ENCODE measurements around the gene TTYH3. TPM values are rescaled to one million over a fixed set of nuclear protein-coding genes. Genes with fewer than 3 reads are reported as not detected.

The TTYH3 gene
- total RNA-seq, 1 experiment from 2014 or later = 122 TPM

GRCh38 chr7:2610466-2610865, 21.3 kb upstream of the TTYH3 start:
- no peak overlapping the region for H3K9ac ChIP-seq (ENCODE audit: extremely low read depth, insufficient read length, low read length)

More at GRCh38 chr7:2610466-2610865, 21.3 kb upstream of the TTYH3 start:
- Mint-ChIP-seq H3K27me3 (ENCODE audit: low read depth) (peaks cover 1% of the 10 kb centered on the region; the same call in 1 of the 2 replicates), H3K4me1 (peaks cover 26 to 34% of the 10 kb centered on the region in 2 experiments), H3K4me3 (no peak overlapping the region), H3K9me3 (no peaks in the 10 kb centered on the region), H3K36me3 (ENCODE audit: insufficient read depth in 1 of 3, low read depth in 3 of 3) (no peaks in the 10 kb centered on the region; a peak in 1 of 7 replicates), H3K27ac (peak overlapping the region; percentile 7 to 41 (median 33); a peak in 3 of 7 replicates)
- Histone ChIP-seq H3K14ac (ENCODE audit: insufficient read depth, low read length) (no peak overlapping the region), H2BK15ac (ENCODE audit: low read depth, low read length) (no peak overlapping the region), H2AK5ac (ENCODE audit: insufficient read length, low read length) (no peak overlapping the region), H3K4me1 (ENCODE audit: insufficient read depth, low read length) (peaks cover 2% of the 10 kb centered on the region; the same call in 1 of the 2 replicates), H3T11ph (ENCODE audit: low read length) (no peak overlapping the region), H3K27ac (ENCODE audit: insufficient read length, low read depth, low read length) (no peak overlapping the region), H3K23ac (ENCODE audit: insufficient read length, low read depth, low read length) (no peak overlapping the region), H4K8ac (replicated peaks; ENCODE audit: insufficient read length, low read depth, low read length) (no peak overlapping the region), H3K79me1 (ENCODE audit: insufficient read depth, low read depth, low read length, poor library complexity, severe bottlenecking) (no peaks in the 10 kb centered on the region), H2BK120ac (ENCODE audit: low read depth, low read length, poor library complexity, severe bottlenecking) (no peak overlapping the region), H3K23me2 (ENCODE audit: insufficient read length, low read depth, low read length, poor library complexity, severe bottlenecking) (no peaks in the 10 kb centered on the region), H3K18ac (ENCODE audit: insufficient read length, low read depth, low read length) (no peak overlapping the region), H2BK12ac (ENCODE audit: insufficient read length, low read depth, low read length) (no peak overlapping the region), H3K27me3 (ENCODE audit: insufficient read depth, low read length) (no peaks in the 10 kb centered on the region), H3K79me2 (ENCODE audit: insufficient read depth, low read length) (no peaks in the 10 kb centered on the region), H3K4ac (ENCODE audit: low read depth, low read length) (no peak overlapping the region), H4K20me1 (ENCODE audit: control insufficient read depth, insufficient read depth, insufficient read length) (peaks cover 2% of the 10 kb centered on the region), H2BK5ac (ENCODE audit: insufficient read length, low read length) (no peak overlapping the region), H4K91ac (ENCODE audit: insufficient read length, low read depth, low read length) (no peak overlapping the region), H3K9me3 (ENCODE audit: control insufficient read depth, low read depth, low read length) (no peaks in the 10 kb centered on the region), H2BK20ac (ENCODE audit: low read depth, low read length, poor library complexity, severe bottlenecking) (no peak overlapping the region), H4K5ac (ENCODE audit: insufficient read length, low read depth, low read length) (no peak overlapping the region), H3K4me2 (ENCODE audit: insufficient read depth, insufficient read length, low read length) (no peak overlapping the region), H2AFZ (ENCODE audit: low read length) (no peak overlapping the region), H3K56ac (ENCODE audit: insufficient read length, low read depth, low read length) (no peak overlapping the region)
- TF ChIP-seq CTCF (conservative IDR thresholded peaks at IDR 0.05) = no peak
- DNase-seq = peak; percentile 21
- no CpG with 5 or more reads among the region's 14 CpGs for WGBS (ENCODE audit: extremely low coverage, insufficient read length, low lambda C conversion rate)
